RPMI7951 (cell line): ENCODE data around the gene VPS35L. TPM values are rescaled to one million over a fixed set of nuclear protein-coding genes. Genes with fewer than 3 reads are reported as not detected.
"Not testable (repeated sequence)": the region's sequence is repeated elsewhere in the genome, so short reads cannot be mapped to it uniquely, and the experiment has no call there.

ENCODE experiments used
- DNase-seq: peaks from one replicate; pipeline ENCODE4 v3.0.0-alpha.2; 2012; ENCODE audit warnings: low read depth
- total RNA-seq: library from RNA; depleted of rRNA; stranded (reverse); fragments of >200 nt; shearing (Covaris generic); gene quantifications from 2 replicates; pipeline ENCODE4 v1.2.3, GENCODE V29; 2014

Gene VPS35L
- total RNA-seq, 1 experiment from 2014 or later = 29.9 TPM

- DNase-seq = no peak
These were observed 94.5 kb downstream of the VPS35L start for GRCh38 chr16:19649980-19650379.

GRCh38 chr16:19654147-19654546, 98.6 kb downstream of the VPS35L start:
- no peak for DNase-seq

GRCh38 chr16:19655242-19655777, 99.8 kb downstream of the VPS35L start:
- no peak for DNase-seq

GRCh38 chr16:19657831-19658230, 102.3 kb downstream of the VPS35L start:
- no peak for DNase-seq

GRCh38 chr16:19659554-19659953, 104.1 kb downstream of the VPS35L start:
- no peak for DNase-seq

- no peak for DNase-seq
These were observed 104.9 kb downstream of the VPS35L start for GRCh38 chr16:19660432-19660831.

GRCh38 chr16:19662351-19662750, 106.8 kb downstream of the VPS35L start:
- DNase-seq = no peak

GRCh38 chr16:19664166-19664565, 108.7 kb downstream of the VPS35L start:
- DNase-seq = no peak

GRCh38 chr16:19665313-19665712, 109.8 kb downstream of the VPS35L start:
- DNase-seq = not testable (repeated sequence)

- no peak for DNase-seq
These were observed 111.0 kb downstream of the VPS35L start for GRCh38 chr16:19666477-19666876.

GRCh38 chr16:19672378-19672777, 116.9 kb downstream of the VPS35L start:
- no peak for DNase-seq

GRCh38 chr16:19674485-19674884, 119.0 kb downstream of the VPS35L start:
- DNase-seq = no peak

- DNase-seq = no peak
These were observed 121.9 kb downstream of the VPS35L start for GRCh38 chr16:19677402-19677801.

- DNase-seq = no peak
These were observed 123.3 kb downstream of the VPS35L start for GRCh38 chr16:19678804-19679203.

GRCh38 chr16:19679281-19679680, 123.8 kb downstream of the VPS35L start:
- not testable (repeated sequence) for DNase-seq

- DNase-seq = no peak
These were observed 125.4 kb downstream of the VPS35L start for GRCh38 chr16:19680881-19681340.

- no peak for DNase-seq
These were observed 126.1 kb downstream of the VPS35L start for GRCh38 chr16:19681637-19682036.

GRCh38 chr16:19683453-19684236, 128.1 kb downstream of the VPS35L start:
- no peak for DNase-seq

GRCh38 chr16:19685176-19685575, 129.7 kb downstream of the VPS35L start:
- DNase-seq = no peak

- no peak for DNase-seq
These were observed 131.8 kb downstream of the VPS35L start for GRCh38 chr16:19687279-19687678.

- no peak for DNase-seq
These were observed 133.0 kb downstream of the VPS35L start for GRCh38 chr16:19688396-19689024.

- DNase-seq = no peak
These were observed 133.8 kb downstream of the VPS35L start for GRCh38 chr16:19689342-19689741.

- no peak for DNase-seq
These were observed 134.7 kb downstream of the VPS35L start for GRCh38 chr16:19690196-19690595.
